OCI-M1 (cell line): ENCODE results near the gene NKD2.

Experiments used
- DNase-seq: peaks from one replicate; lab custom pipeline; 2025; lab: John Stamatoyannopoulos, UW

The NKD2 gene

GRCh38 chr5:1043327-1043726, 34.7 kb downstream of the NKD2 start:
- no peak for DNase-seq

- no peak for DNase-seq
Observed at GRCh38 chr5:1044117-1044516, 35.5 kb downstream of the NKD2 start.

DNA sequence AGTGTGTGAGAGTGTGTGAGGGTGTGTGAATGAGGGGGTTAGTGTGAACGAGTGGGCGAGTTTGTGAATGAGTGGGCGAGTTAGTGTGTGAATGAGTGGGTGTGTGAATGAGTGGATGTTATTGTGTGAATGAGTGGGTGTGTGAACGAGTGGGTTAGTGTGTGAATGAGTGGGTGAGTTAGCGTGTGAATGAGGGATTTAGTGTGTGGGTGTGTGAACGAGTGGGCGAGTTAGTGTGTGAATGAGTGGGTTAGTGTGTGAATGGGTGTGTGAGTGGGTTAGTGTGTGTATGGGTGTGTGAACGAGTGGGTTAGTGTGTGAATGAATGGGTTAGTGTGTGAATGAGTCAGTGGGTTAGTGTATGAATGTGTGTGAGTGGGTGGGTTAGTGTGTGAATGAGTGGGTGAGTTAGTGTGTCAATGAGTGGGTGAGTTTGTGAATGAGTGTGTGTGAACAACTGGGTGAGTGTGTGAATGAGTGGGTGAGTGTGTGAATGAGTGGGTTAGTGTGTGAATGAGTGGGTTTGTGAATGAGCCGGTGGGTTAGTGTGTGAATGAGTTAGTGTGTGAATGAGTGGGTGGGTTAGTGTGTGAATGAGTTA, 37.5 kb downstream of the NKD2 start:
- DNase-seq, result no peak

DNA sequence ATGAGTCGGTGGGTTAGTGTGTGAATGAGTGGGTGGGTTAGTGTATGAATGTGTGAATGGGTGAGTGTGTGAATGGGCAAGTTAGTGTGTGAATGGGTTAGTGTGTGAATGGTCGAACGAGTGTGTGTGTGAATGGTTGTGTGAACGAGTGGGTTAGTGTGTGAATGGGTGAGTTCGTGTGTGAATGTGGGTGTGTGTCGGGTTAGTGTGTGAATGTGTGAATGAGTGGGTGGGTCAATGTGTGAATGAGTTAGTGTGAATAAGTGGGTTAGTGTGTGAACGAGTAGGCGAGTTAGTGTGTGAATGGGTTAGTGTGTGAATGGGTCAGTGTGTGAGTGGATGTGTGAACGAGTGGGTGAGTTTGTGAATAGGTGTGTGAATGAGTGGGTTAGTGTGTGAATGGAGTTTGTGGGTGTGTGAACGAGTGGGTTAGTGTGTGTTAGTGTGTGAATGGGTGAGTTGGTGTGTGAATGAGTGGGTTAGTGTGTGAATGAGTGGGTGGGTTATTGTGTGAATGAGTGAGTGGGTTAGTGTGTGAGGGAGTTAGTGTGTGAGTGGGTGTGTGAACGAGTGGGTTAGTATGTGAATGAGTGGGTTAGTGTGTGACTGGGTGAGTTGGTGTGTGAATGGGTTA, 38.8 kb downstream of the NKD2 start:
- DNase-seq, result no peak

- DNase-seq, result no peak
Observed at GRCh38 chr5:1048162-1048721, 39.6 kb downstream of the NKD2 start.

- no peak for DNase-seq
Observed at GRCh38 chr5:1048861-1049838, 40.5 kb downstream of the NKD2 start.

GRCh38 chr5:1050423-1051365, 42.1 kb downstream of the NKD2 start:
- DNase-seq, result no peak

DNA sequence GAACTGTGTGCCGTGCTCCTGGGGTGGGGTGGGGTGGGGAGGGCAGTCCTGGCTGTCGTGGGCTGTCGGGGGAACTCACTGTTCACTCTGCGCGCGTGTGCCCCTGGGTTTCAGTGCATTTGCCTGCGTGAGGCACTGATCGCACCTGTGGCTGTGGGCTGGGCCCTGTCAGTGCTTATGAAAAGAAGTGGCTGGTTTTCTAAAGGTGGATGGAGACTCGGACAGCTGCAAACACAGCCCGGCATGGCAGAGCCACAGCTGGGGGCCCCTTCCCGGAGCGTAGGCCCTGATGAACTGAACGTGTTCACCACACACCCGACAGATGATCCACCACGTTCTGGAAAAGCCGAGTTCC, 42.7 kb downstream of the NKD2 start:
- no peak for DNase-seq

GRCh38 chr5:1052076-1052475, 43.5 kb downstream of the NKD2 start:
- DNase-seq, result no peak

DNA sequence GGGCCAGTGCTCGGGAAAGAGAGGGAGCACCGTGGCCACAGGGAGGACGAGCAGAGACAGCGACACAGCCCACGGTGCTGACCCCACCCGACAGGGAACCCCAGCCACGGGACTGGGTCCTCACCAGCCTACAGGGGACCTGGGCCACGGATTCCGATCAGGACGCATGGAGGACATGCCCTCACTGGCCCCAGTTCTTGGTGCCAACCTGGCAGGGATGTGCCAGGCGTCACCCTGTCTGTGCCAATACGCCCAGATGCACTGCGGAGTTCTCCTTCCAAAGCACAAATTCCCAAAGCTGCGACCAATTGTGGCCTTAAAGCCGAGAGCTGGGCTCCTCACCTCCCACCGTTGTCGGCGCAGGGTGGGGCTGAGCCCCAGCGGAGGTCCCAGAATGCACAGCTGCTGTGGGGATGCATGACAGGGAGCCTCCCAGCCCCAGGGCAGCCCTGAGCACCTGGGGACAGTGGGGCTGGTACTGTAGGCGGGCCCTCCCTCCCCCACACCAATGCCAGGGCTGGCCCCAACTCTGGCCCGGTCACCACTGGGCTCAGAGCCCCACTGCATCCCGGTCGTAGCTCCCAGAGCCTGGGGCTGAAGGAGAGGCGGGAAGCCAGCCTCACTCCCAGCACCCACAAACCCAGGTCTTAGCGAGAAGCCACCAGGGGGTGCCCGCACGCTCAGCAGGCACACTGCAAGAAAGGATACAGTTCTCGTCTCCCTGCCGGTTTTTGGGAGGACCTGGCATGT, 44.2 kb downstream of the NKD2 start:
- no peak for DNase-seq

GRCh38 chr5:1053391-1054017, 44.9 kb downstream of the NKD2 start:
- DNase-seq, result no peak

DNA sequence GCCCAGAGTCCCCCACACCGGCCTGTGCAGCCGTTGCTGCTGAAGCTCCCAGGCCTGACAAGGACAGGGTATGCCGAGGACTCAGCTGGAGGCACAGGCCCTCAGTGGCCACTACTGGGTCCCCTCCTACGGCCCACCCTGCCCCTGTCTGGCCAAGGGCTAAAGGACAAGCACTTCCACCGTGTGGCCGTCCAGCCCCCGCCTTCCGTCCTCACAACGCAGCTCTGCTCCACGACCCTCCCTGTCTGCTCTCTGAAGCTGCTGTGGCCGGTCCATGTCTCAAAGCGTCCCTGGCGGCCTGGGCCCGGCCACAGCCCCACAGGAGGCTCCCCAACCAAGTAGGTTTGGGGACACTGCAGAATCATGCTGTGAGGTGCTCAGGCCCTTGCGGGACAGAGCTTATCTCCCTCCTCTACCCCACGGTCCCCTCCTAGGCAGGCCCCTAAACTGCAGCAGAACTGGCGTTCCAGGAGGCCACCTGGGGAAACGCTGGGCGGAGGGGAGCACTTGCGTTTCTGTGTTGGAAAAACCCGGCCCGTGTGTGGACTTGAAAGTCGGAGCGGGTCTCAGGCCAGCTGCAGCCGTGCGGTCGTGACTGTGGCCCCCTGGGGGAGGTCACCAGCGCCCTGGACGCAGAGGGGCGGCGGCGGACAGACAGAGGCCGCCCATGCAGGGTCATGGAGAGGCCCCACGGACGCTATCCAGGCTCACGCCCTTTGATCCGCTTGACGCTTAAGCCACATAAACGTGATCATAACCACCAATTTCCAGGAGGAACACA, 45.6 kb downstream of the NKD2 start:
- no peak for DNase-seq

DNA sequence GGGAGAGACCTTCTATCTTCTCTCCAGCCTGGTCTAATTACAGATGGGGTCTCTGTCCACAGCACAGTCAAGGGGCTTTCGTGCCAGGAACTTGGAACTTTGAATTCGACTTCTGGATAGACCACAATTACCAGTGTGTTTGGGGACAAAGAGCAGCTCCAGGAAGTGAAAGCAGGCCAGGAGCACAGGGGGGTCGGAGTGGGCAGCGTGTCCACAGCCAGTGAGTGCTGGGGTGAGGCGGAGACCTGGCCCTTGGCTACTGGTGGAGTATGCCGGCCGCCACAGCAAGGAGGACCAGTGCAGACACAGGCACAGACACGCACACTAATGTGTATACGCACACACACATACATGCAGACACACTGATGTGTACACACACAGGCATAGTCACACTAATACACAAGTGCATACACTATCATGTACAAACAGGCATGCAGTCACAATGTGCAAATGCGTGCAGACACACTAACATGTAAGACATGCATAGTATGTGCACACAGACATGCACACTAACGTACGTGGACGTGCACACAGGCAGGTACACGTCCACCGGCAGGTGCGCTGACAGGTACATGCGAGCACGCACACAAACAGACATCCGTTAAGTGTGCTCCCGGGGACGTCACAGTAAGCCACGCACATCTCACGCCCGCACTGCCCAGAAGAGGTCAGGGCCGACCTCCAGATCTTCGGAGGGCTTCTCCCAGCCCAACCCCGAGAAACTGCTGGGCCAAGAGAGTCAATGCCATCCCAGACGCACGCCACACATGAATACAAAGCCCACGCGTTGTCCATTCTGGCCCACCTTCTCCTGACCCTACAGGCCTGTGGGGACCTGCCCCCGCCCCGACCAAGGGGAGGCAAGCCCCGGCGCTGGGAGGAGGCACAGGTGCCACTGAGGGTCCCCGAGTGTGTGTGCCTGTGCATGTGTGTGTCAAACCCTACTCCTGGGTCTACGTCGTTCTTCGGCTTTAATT, 46.5 kb downstream of the NKD2 start:
- DNase-seq, result no peak

DNA sequence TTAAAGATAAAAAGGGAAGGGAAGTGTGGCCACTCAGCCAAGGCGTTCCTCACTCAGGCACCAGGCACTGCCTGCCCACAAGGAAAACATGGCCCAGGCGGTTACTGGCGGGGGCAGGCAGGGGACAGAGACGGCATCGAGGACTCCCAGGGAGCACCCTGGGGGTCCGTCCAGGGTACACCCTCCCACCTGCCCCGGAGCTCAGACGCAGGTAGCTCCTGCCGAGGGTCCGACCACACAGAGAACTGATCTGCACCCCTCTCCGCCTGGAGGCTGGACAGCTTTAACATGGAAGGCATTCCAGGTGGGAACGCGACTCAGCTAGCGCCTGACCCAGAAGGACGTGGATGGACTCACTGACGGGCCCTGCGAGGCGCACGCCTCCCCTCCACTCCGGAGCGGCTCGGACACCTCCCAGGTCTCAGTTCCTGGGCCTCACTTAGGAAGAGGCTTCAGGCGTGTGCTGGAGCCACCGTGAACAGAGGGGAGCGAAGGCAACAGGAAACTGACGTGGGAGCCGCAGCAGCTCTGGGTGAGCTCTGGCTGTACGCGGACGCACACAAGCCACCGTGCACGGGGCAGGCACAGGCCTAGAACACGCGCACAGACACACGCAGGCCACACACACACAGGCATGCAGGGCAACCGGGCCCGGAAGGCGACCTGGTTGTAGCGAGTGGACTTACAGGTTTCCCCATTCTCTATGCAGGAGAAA, 47.5 kb downstream of the NKD2 start:
- DNase-seq, result no peak

DNA sequence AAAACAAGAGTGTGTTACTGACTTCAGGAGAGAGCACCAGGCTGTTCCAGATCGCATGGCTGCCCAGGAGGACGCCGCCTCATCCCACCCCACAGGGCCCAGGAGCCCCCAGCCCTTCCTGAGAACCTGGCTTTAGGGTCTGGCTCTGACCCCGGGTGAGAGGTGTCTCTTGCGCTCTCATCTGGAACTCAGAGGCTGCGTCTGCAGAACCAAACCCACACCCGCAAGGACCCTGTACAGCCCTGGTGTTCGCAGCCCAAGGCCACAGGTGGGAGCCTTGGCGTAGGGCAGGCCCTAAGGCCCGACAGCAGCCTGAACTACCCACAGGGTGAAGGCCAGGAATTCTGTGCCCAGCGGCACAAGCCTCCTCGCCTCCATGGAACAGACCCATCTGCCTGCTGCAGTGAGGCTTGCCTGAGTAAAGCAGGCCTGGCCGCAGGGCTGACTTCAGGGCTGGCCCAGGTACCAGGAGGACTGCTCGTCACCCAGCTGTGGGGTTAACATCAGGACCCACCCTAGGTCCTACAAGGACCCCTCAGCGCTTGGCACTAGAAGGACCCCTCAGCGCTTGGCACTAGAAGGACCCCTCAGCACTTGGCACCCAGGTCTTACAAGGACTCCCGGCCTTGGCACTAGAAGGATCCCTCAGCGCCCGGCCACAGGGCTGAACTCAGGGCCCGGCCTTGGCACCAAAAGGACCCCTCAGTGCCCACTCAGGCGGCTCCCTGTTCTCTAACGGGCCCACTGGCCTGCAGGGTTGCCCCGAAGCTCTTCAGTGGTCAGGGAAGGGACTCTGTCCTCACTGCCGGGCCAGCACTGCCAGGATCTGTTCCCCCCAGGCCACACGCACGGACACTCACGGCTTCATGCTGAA, 48.2 kb downstream of the NKD2 start:
- DNase-seq, result no peak

DNA sequence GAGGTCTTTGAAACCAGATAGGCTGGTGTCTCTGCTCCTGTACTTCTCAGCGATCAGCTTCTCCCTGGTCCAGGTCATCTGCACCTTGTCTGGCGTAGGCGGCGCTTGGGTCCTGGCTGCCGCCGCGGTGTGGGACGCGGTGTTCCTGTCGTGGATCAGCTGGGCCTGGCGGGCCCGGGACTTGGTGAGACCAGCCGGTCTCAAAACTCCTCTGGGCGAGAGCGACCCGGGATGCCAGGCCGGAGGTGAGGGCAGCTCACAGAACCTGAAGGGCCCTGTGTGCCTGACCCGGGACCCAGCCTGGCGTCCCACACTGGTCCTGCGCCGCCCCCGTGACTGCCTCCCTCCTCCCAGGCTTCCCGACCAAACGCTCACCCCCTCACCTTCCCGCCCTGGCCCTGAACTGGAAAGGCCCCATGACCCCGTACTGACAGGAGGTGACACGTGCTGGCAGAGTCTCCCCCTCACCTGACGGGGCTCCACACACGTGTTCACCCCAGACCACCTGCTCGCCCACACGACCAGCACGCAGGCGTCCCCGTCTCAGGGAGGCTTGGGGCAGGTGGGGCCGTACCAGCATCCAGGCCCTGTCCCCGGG, 49.0 kb downstream of the NKD2 start:
- no peak for DNase-seq
